HepG2 (cell line): ENCODE measurements around the gene AFF4. TPM values are rescaled to one million over a fixed set of nuclear protein-coding genes. Genes with fewer than 3 reads are reported as not detected.
A peak's percentile ranks its signal among the peaks of the same experiment; 100 is the strongest.

Experiments
- ATF7-NPFF ChIP-seq: sonication (generic); formaldehyde crosslinking; IDR thresholded peaks from 2 replicates; pipeline ENCODE4 v1.8.1; 2023; ENCODE audit warnings: mild to moderate bottlenecking, low read depth, missing genetic modification reagents, moderate library complexity
- BRCA1 ChIP-seq: sonication (generic); formaldehyde crosslinking; IDR thresholded peaks from 2 replicates; pipeline ENCODE4 v1.4.0; 2020; ENCODE audit warnings: missing genetic modification reagents
- ETV5 ChIP-seq: IDR thresholded peaks from 2 replicates; pipeline ENCODE4 v1.6.1; 2018; ENCODE audit warnings: missing biosample characterization, missing genetic modification reagents, inconsistent platforms, borderline replicate concordance
- FOXJ3 ChIP-seq: sonication (generic); formaldehyde crosslinking; IDR thresholded peaks from 2 replicates; pipeline ENCODE4 v1.4.0; 2020; ENCODE audit warnings: missing genetic modification reagents, mild to moderate bottlenecking, borderline replicate concordance
- KDM5B ChIP-seq: sonication (generic); formaldehyde crosslinking; IDR thresholded peaks from 2 replicates; pipeline ENCODE4 v1.4.0; 2020; ENCODE audit warnings: missing genetic modification reagents, mild to moderate bottlenecking, borderline replicate concordance
- NFE2L2 ChIP-seq: fragments of 150-350 bp; IDR thresholded peaks from 2 replicates; pipeline ENCODE4 v1.6.1; 2014; ENCODE audit warnings: low read length
- NFIB ChIP-seq: sonication (generic); formaldehyde crosslinking; IDR thresholded peaks from 2 replicates; pipeline ENCODE4 v1.9.0; 2021; ENCODE audit warnings: missing genetic modification reagents, mild to moderate bottlenecking, borderline replicate concordance
- NR0B2 ChIP-seq: sonication (generic); formaldehyde crosslinking; IDR thresholded peaks from 2 replicates; pipeline ENCODE4 v1.4.0; 2020; ENCODE audit warnings: mild to moderate bottlenecking, missing genetic modification reagents
- NR2C2 ChIP-seq: sonication (generic); formaldehyde crosslinking; IDR thresholded peaks from 2 replicates; pipeline ENCODE4 v1.4.0; 2020; ENCODE audit warnings: missing genetic modification reagents, mild to moderate bottlenecking, moderate library complexity, borderline replicate concordance
- POLR2AphosphoS5 ChIP-seq: IDR thresholded peaks from 2 replicates; pipeline ENCODE4 v1.6.1; 2012; ENCODE audit warnings: low read depth, low read length
- RAD21 ChIP-seq: fragments of 450-650 bp; formaldehyde crosslinking; IDR thresholded peaks from 2 replicates; pipeline ENCODE4 v1.5.0; 2020; ENCODE audit warnings: mild to moderate bottlenecking
- RXRB ChIP-seq: IDR thresholded peaks from 2 replicates; pipeline ENCODE4 v1.6.1; 2016; ENCODE audit warnings: borderline replicate concordance, missing genetic modification reagents, missing compliant biosample characterization
- SETDB1 ChIP-seq: sonication (generic); formaldehyde crosslinking; IDR thresholded peaks from 2 replicates; pipeline ENCODE4 v1.5.1; 2020; ENCODE audit warnings: missing genetic modification reagents, mild to moderate bottlenecking, borderline replicate concordance
- SMC3 ChIP-seq: IDR thresholded peaks from 2 replicates; pipeline ENCODE4 v1.6.1; 2011; ENCODE audit warnings: low read length, improper control_type of control experiment
- SNAPC2 ChIP-seq: sonication (generic); formaldehyde crosslinking; IDR thresholded peaks from 2 replicates; pipeline ENCODE4 v1.8.1; 2022; ENCODE audit warnings: mild to moderate bottlenecking, missing genetic modification reagents
- TBX2 ChIP-seq: sonication (generic); formaldehyde crosslinking; IDR thresholded peaks from 2 replicates; pipeline ENCODE4 v1.5.0; 2020; ENCODE audit warnings: missing genetic modification reagents, mild to moderate bottlenecking, borderline replicate concordance
- TGIF2 ChIP-seq: IDR thresholded peaks from 2 replicates; pipeline ENCODE4 v1.6.1; 2016; ENCODE audit warnings: control low read depth, missing compliant biosample characterization
- TP53 ChIP-seq: sonication (generic); formaldehyde crosslinking; conservative IDR thresholded peaks from 2 replicates; pipeline ENCODE4 v1.4.0; 2020; ENCODE audit warnings: missing genetic modification reagents
- ZBTB3 ChIP-seq: sonication (generic); formaldehyde crosslinking; IDR thresholded peaks from 2 replicates; pipeline ENCODE4 v1.4.0; 2020; ENCODE audit warnings: low read depth, mild to moderate bottlenecking, moderate library complexity, missing genetic modification reagents, borderline replicate concordance
- ZKSCAN1 ChIP-seq: fragments of 150-350 bp; IDR thresholded peaks from 2 replicates; pipeline ENCODE4 v1.6.1; 2014; ENCODE audit warnings: low read length
- ZNF564 ChIP-seq: sonication (generic); formaldehyde crosslinking; IDR thresholded peaks from 2 replicates; pipeline ENCODE4 v1.8.1; 2023; ENCODE audit warnings: mild to moderate bottlenecking, missing genetic modification reagents
- ZNF713 ChIP-seq: sonication (generic); formaldehyde crosslinking; IDR thresholded peaks from 2 replicates; pipeline ENCODE4 v1.4.0; 2020; ENCODE audit warnings: mild to moderate bottlenecking, missing genetic modification reagents
- ZNF788 ChIP-seq: sonication (generic); formaldehyde crosslinking; IDR thresholded peaks from 2 replicates; pipeline ENCODE4 v1.5.0; 2020; ENCODE audit warnings: mild to moderate bottlenecking, missing genetic modification reagents, borderline replicate concordance
- ZSCAN5A ChIP-seq: sonication (generic); formaldehyde crosslinking; IDR thresholded peaks from 2 replicates; pipeline ENCODE4 v1.8.0; 2022; ENCODE audit warnings: mild to moderate bottlenecking, missing genetic modification reagents, borderline replicate concordance
- ZUFSP ChIP-seq: sonication (generic); formaldehyde crosslinking; IDR thresholded peaks from 2 replicates; pipeline ENCODE4 v1.9.0; 2021; ENCODE audit warnings: missing genetic modification reagents, mild to moderate bottlenecking, borderline replicate concordance
- polyA plus RNA-seq, 8 experiments: library from polyadenylated mRNA; depleted of rRNA in 3 of 8; stranded (reverse) in 7 of 8; unstranded in 1 of 8; fragments of >200 nt; fragmentation: Illumina TruSeq in 4 of 8; extraction: Trizol in 4 of 8; gene quantifications; 2 replicates each; pipeline versions ENCODE4 v1.2.1 to v1.2.3, GENCODE V29; 2011 to 2016; ENCODE audit warnings: low read depth in 4 of 8, missing spikeins in 1 of 8, mixed read lengths in 1 of 8; ENCODE audit not compliant: insufficient read depth in 1 of 8
- total RNA-seq, 5 experiments: library from RNA; depleted of rRNA; stranded (reverse); fragments of >200 nt; fragmentation: Illumina TruSeq; extraction: Trizol; gene quantifications; 2 replicates each; pipeline ENCODE4 v1.2.3, GENCODE V29; 2016; ENCODE audit warnings: low read depth in 1 of 5

The AFF4 gene
- total and polyA plus RNA-seq, 2 of the 13 experiments (the other 11 are each of a cell fraction or from before 2014, with no cell fraction given) = 22.1 to 25.5 TPM

- TF ChIP-seq NR0B2 (CRISPR knock-in tag) = no peak
- peak; percentile 70 for TF ChIP-seq FOXJ3 (CRISPR knock-in tag)
- peak; percentile 30; the same call in 1 of the 2 replicates for TF ChIP-seq RAD21 (CRISPR knock-in tag)
- no peak for TF ChIP-seq SETDB1
- 0 out of 2 replicates have a peak, but pooled peaks have one; percentile 13 for TF ChIP-seq ZBTB3 (CRISPR knock-in tag)
- peak; percentile 82 for TF ChIP-seq ATF7-NPFF (CRISPR knock-in tag)
- TF ChIP-seq TP53 (CRISPR knock-in tag) = no peak
- TF ChIP-seq TBX2 (CRISPR knock-in tag) = peak; percentile 91; the same call in 1 of the 2 replicates
- TF ChIP-seq ZUFSP = no peak
- no peak for TF ChIP-seq BRCA1 (CRISPR knock-in tag)
- TF ChIP-seq NFE2L2 = no peak
- TF ChIP-seq KDM5B (CRISPR knock-in tag) = peak; percentile 86; the same call in 1 of the 2 replicates
- 0 out of 2 replicates have a peak, but pooled peaks have one; percentile 54 for TF ChIP-seq SNAPC2 (CRISPR knock-in tag)
- TF ChIP-seq POLR2AphosphoS5 = peak; percentile 78
- TF ChIP-seq ETV5 (CRISPR knock-in tag) = peak; percentile 85
- TF ChIP-seq ZNF788 (CRISPR knock-in tag) = peak; percentile 89
- TF ChIP-seq NR2C2 (CRISPR knock-in tag) = peak; percentile 73
- peak; percentile 74; the same call in 1 of the 2 replicates for TF ChIP-seq RXRB
- TF ChIP-seq SMC3 = no peak
- TF ChIP-seq TGIF2 (CRISPR knock-in tag) = peak; percentile 8; the same call in 1 of the 2 replicates
- TF ChIP-seq ZNF713 (CRISPR knock-in tag) = no peak; the same call in 1 of the 2 replicates
- TF ChIP-seq ZNF564 (CRISPR knock-in tag) = peak; percentile 91
- TF ChIP-seq ZSCAN5A (CRISPR knock-in tag) = peak; percentile 70; the same call in 1 of the 2 replicates
- no peak for TF ChIP-seq ZKSCAN1
- TF ChIP-seq NFIB (CRISPR knock-in tag) = no peak
Measured at GRCh38 chr5:132963171-132964104, at the start of gene AFF4 (continued).
